Activated naive CD4-positive, alpha-beta T cell treated with anti-CD3 and anti-CD28 coated beads for 36 hours (primary cell): ENCODE results near the gene LCE3B. TPM values are rescaled to one million over a fixed set of nuclear protein-coding genes. Genes with fewer than 3 reads are reported as not detected.

Source experiments
- CTCF ChIA-PET: fragments of 350-600 bp; sonication (Branson Sonifier 250); formaldehyde crosslinking; loops from one replicate; lab custom pipeline; 2021; ENCODE audit warnings: antibody characterized with exemption; lab: Charles Lee
- DNase-seq: peaks from one replicate; pipeline ENCODE4 v3.0.0-alpha.2; 2020
- H3K27ac Mint-ChIP-seq: one replicate; pipeline ENCODE4 v1.8.0; 2021; ENCODE audit warnings: mild to moderate bottlenecking, mixed read lengths
- H3K27me3 Mint-ChIP-seq: one replicate; pipeline ENCODE4 v1.8.0; 2021; ENCODE audit warnings: low read depth, mixed read lengths
- H3K36me3 Mint-ChIP-seq: one replicate; pipeline ENCODE4 v1.8.0; 2021; ENCODE audit warnings: low read depth, mixed read lengths
- H3K4me1 Mint-ChIP-seq: one replicate; pipeline ENCODE4 v1.8.0; 2021; ENCODE audit warnings: low read depth, mixed read lengths
- H3K4me3 Mint-ChIP-seq: one replicate; pipeline ENCODE4 v1.8.0; 2021; ENCODE audit warnings: mild to moderate bottlenecking, moderate library complexity, mixed read lengths
- H3K9me3 Mint-ChIP-seq: one replicate; pipeline ENCODE4 v1.8.0; 2021; ENCODE audit warnings: mixed read lengths
- intact Hi-C: fragments of 100-400 bp; cut with micrococcal nuclease; formaldehyde crosslinking; loops from one replicate; pipeline ENCODE4 v1.15.1; 2023
- total RNA-seq, 2 experiments: library from RNA; stranded (reverse); gene quantifications; one replicate each; pipeline ENCODE4 v1.2.3, GENCODE V29; 2021

LCE3B gene
- total RNA-seq, 2 experiments from 2014 or later: not detected

DNA sequence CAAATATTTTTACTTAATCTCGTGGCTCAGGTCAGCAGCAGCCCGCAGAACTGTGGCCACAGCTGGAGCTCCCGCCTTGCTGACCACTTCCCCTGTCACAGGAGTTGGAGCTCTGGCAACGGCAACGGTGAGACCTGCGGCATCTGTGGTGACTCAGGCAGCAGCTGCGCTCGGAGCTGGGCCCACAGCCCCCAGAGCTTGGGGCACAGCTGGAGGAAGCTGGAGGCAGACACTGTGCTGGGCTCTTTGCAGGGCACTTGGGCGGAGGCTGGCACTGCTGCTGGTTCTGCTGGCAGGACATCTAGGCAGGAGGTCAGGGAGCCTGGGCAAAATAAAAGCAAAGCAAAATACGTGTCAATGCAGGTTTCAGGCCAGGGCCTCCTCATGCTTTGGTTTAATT lies 9.2 kb downstream of the LCE3B start, which contains the start of gene LCE3A:
LCE3A (minus strand) TSS at position 301 of the 400 bp plus-strand sequence; CDS start at position 301, 0 bp downstream.
- peaks cover 20% of the 10 kb centered on the region for H3K27me3 Mint-ChIP-seq
- no peak for DNase-seq
- H3K4me1 Mint-ChIP-seq: peaks cover 1% of the 10 kb centered on the region
- intact Hi-C loops: loop anchor here (10.0 kb wide), 1 partner anchor 138 kb away; no protein-coding TSS in a partner anchor
- CTCF ChIA-PET: interaction anchor here (1.1 to 1.5 kb wide), 3 partner anchors 16 to 45 kb away, joined by 3 to 6 read pairs (median 4); no protein-coding TSS in a partner anchor
- no peaks in the 10 kb centered on the region for H3K36me3 Mint-ChIP-seq
- H3K27ac Mint-ChIP-seq: no peak within 1 kb of the TSS
- no peak within 1 kb of the TSS for H3K4me3 Mint-ChIP-seq
- H3K9me3 Mint-ChIP-seq: peaks cover 7% of the 10 kb centered on the region

DNA sequence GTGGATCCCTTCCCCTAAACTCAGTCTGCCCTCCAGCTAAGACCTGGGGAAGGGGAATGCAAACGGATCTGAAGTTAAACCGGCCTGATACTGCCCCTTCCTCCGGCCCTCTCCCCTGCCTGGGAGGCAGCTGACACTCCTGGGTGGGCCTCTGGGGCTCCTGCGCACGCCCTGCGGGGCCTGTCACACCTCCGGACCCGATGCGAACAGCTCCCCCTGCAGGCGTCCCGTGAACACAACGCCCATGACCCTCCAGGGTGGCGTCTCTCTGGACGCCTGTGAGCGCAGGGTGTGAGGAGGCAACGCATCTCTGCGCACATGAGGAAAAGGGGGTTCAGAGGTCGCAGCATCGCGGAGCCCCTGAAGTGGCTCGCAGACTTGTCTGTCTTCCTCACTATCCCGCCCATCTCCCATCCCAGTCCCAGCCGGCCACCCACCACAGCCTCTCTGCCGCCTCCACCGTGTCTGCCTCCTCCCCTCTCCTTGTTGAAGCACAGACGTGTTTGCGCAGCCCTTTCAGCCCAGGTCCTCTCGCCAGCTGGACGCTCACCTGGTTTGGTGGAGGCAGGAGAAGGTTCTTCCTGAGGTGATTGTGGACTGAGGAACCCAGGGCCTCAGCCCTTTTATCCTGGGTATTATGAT lies 9.7 kb downstream of the LCE3B start:
- DNase-seq: peak; percentile 22
- Mint-ChIP-seq H3K27ac (no peak overlapping the region), H3K4me1 (peaks cover 1% of the 10 kb centered on the region), H3K9me3 (peaks cover 7% of the 10 kb centered on the region), H3K27me3 (peaks cover 23% of the 10 kb centered on the region), H3K36me3 (no peaks in the 10 kb centered on the region), H3K4me3 (no peak overlapping the region)
- intact Hi-C loops: loop anchor here (10.0 kb wide), 1 partner anchor 139 kb away; no protein-coding TSS in a partner anchor
- CTCF ChIA-PET: interaction anchor here (1.1 to 1.5 kb wide), 3 partner anchors 15 to 46 kb away, joined by 3 to 6 read pairs (median 4); no protein-coding TSS in a partner anchor

GRCh38 chr1:152626744-152627143 lies 13.1 kb downstream of the LCE3B start:
- no peak overlapping the region for H3K4me3 Mint-ChIP-seq
- no peak overlapping the region for H3K27ac Mint-ChIP-seq
- no peaks in the 10 kb centered on the region for H3K9me3 Mint-ChIP-seq
- no peak for DNase-seq
- intact Hi-C loops: loop anchor here (10.0 kb wide), 1 partner anchor 142 kb away; no protein-coding TSS in a partner anchor
- no peaks in the 10 kb centered on the region for H3K36me3 Mint-ChIP-seq
- H3K27me3 Mint-ChIP-seq: peaks cover 26% of the 10 kb centered on the region
- H3K4me1 Mint-ChIP-seq: peaks cover 1% of the 10 kb centered on the region
- CTCF ChIA-PET: no interaction called here

GRCh38 chr1:152630596-152630995 lies 17.0 kb downstream of the LCE3B start:
- H3K4me1 Mint-ChIP-seq: no peaks in the 10 kb centered on the region
- H3K27ac Mint-ChIP-seq: no peak overlapping the region
- intact Hi-C loops: no loop called here
- CTCF ChIA-PET: no interaction called here
- no peaks in the 10 kb centered on the region for H3K36me3 Mint-ChIP-seq
- H3K9me3 Mint-ChIP-seq: no peaks in the 10 kb centered on the region
- DNase-seq: no peak
- peaks cover 14% of the 10 kb centered on the region for H3K27me3 Mint-ChIP-seq
- no peak overlapping the region for H3K4me3 Mint-ChIP-seq

- H3K9me3 Mint-ChIP-seq: no peaks in the 10 kb centered on the region
- H3K36me3 Mint-ChIP-seq: no peaks in the 10 kb centered on the region
- intact Hi-C loops: no loop called here
- DNase-seq: no peak
- CTCF ChIA-PET: interaction anchor here (1.1 kb wide), 1 partner anchor 8 kb away, joined by 3 read pairs; no protein-coding TSS in a partner anchor
- no peak overlapping the region for H3K4me3 Mint-ChIP-seq
- peaks cover 3% of the 10 kb centered on the region for H3K27me3 Mint-ChIP-seq
- no peaks in the 10 kb centered on the region for H3K4me1 Mint-ChIP-seq
- H3K27ac Mint-ChIP-seq: no peak overlapping the region
Observed at GRCh38 chr1:152640351-152640750, 26.7 kb downstream of the LCE3B start.

DNA sequence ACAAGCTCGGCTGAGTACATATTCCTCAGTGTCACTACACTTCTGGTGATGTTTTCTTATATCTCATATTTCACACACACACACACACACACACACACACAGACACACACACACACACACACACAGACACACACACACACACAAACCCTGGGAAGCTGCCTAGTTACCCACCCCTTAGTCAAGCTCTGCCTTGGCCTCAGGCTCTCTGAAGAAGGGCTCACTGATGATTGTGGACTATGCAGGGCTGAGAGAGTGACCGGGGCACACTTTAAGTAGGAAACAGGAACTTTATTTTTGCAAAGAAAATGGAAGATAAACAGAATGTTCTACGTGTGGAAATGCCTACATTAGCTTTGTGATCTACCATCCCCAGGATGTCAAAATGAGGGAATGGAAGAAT lies 30.3 kb downstream of the LCE3B start:
- Mint-ChIP-seq H3K27ac (no peak overlapping the region), H3K27me3 (peaks cover 5% of the 10 kb centered on the region), H3K4me3 (no peak overlapping the region), H3K36me3 (no peaks in the 10 kb centered on the region), H3K4me1 (no peaks in the 10 kb centered on the region), H3K9me3 (no peaks in the 10 kb centered on the region)
- CTCF ChIA-PET: interaction anchor here (0.6 to 1.1 kb wide), 3 partner anchors 10 to 580 kb away, joined by 3 to 4 read pairs (median 4); no protein-coding TSS in a partner anchor
- intact Hi-C loops: no loop called here
- no peak for DNase-seq

GRCh38 chr1:152645146-152645545 lies 31.5 kb downstream of the LCE3B start:
- Mint-ChIP-seq H3K4me3 (no peak overlapping the region), H3K9me3 (no peaks in the 10 kb centered on the region), H3K4me1 (no peaks in the 10 kb centered on the region), H3K27me3 (peaks cover 12% of the 10 kb centered on the region), H3K27ac (no peak overlapping the region), H3K36me3 (no peaks in the 10 kb centered on the region)
- intact Hi-C loops: no loop called here
- CTCF ChIA-PET: interaction anchor here (1.9 kb wide), 1 partner anchor 11 kb away, joined by 5 read pairs; no protein-coding TSS in a partner anchor
- no peak for DNase-seq

GRCh38 chr1:152646656-152647055 lies 33.0 kb downstream of the LCE3B start:
- no peaks in the 10 kb centered on the region for H3K4me1 Mint-ChIP-seq
- no peak overlapping the region for H3K4me3 Mint-ChIP-seq
- DNase-seq: no peak
- H3K36me3 Mint-ChIP-seq: no peaks in the 10 kb centered on the region
- intact Hi-C loops: no loop called here
- peaks cover 13% of the 10 kb centered on the region for H3K27me3 Mint-ChIP-seq
- no peak overlapping the region for H3K27ac Mint-ChIP-seq
- H3K9me3 Mint-ChIP-seq: no peaks in the 10 kb centered on the region
- CTCF ChIA-PET: interaction anchor here (0.9 to 1.9 kb wide), 2 partner anchors 9 to 113 kb away, joined by 3 to 5 read pairs; no protein-coding TSS in a partner anchor

- Mint-ChIP-seq H3K27me3 (peaks cover 10% of the 10 kb centered on the region), H3K36me3 (no peaks in the 10 kb centered on the region), H3K4me3 (no peak overlapping the region), H3K4me1 (peaks cover 3% of the 10 kb centered on the region), H3K9me3 (no peaks in the 10 kb centered on the region), H3K27ac (no peak overlapping the region)
- DNase-seq: peak; percentile 78
- intact Hi-C loops: loop anchor here (1.0 to 10.0 kb wide), 3 partner anchors 215 to 569 kb away; no protein-coding TSS in a partner anchor
- CTCF ChIA-PET: interaction anchor here (0.6 to 3.0 kb wide), 17 partner anchors 8 to 568 kb away, joined by 3 to 12 read pairs (median 4); partner anchors contain the start of genes LCE2A and LCE2D
Observed at GRCh38 chr1:152654110-152654509, 40.5 kb downstream of the LCE3B start.

- H3K4me1 Mint-ChIP-seq: peaks cover 3% of the 10 kb centered on the region
- CTCF ChIA-PET: interaction anchor here (1.5 kb wide), 2 partner anchors 10 to 33 kb away, joined by 4 to 5 read pairs; partner anchors contain the start of gene LCE3A
- DNase-seq: no peak
- no peaks in the 10 kb centered on the region for H3K36me3 Mint-ChIP-seq
- H3K27ac Mint-ChIP-seq: no peak overlapping the region
- peaks cover 4% of the 10 kb centered on the region for H3K27me3 Mint-ChIP-seq
- intact Hi-C loops: loop anchor here (10.0 kb wide), 1 partner anchor 538 kb away; no protein-coding TSS in a partner anchor
- no peak overlapping the region for H3K4me3 Mint-ChIP-seq
- H3K9me3 Mint-ChIP-seq: no peaks in the 10 kb centered on the region
Observed at GRCh38 chr1:152656459-152656858, 42.8 kb downstream of the LCE3B start.

GRCh38 chr1:152657677-152658076 lies 44.1 kb downstream of the LCE3B start:
- CTCF ChIA-PET: interaction anchor here (1.2 kb wide), 1 partner anchor 8 kb away, joined by 3 read pairs; no protein-coding TSS in a partner anchor
- H3K9me3 Mint-ChIP-seq: no peaks in the 10 kb centered on the region
- intact Hi-C loops: loop anchor here (10.0 kb wide), 1 partner anchor 537 kb away; no protein-coding TSS in a partner anchor

DNA sequence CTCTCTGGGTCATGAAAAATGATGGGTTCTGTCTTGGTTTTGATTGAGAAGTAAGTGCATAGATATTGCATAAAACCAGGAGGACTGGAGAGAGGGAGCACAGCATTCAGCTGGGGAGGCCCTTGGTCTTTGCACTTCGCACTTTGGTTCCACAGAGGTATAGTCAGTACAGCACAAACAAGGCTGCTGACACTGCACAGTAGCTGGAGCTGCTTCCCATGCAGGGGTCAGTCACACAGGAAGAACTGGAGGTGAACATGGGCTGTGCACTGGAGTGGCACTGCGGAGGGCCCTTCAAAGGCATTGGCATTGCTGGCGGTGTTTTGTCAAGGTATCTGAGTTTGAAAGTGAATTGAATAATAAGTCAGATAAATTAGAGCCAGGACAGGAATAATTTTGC lies 45.0 kb downstream of the LCE3B start:
- Mint-ChIP-seq H3K36me3 (no peaks in the 10 kb centered on the region), H3K4me3 (no peak overlapping the region), H3K9me3 (no peaks in the 10 kb centered on the region), H3K27ac (no peak overlapping the region), H3K27me3 (peaks cover 6% of the 10 kb centered on the region), H3K4me1 (peaks cover 3% of the 10 kb centered on the region)
- no peak for DNase-seq
- intact Hi-C loops: loop anchor here (10.0 kb wide), 1 partner anchor 536 kb away; no protein-coding TSS in a partner anchor
- CTCF ChIA-PET: interaction anchor here (1.2 kb wide), 1 partner anchor 9 kb away, joined by 3 read pairs; no protein-coding TSS in a partner anchor

More at GRCh38 chr1:152657677-152658076, 44.1 kb downstream of the LCE3B start:
- H3K4me1 Mint-ChIP-seq: peaks cover 3% of the 10 kb centered on the region
- peaks cover 5% of the 10 kb centered on the region for H3K27me3 Mint-ChIP-seq
- no peak for DNase-seq
- H3K36me3 Mint-ChIP-seq: no peaks in the 10 kb centered on the region
- H3K27ac Mint-ChIP-seq: no peak overlapping the region
- H3K4me3 Mint-ChIP-seq: no peak overlapping the region
